Tibial artery (tissue), 4 donors: Measurements from ENCODE around the gene POLR1E.

Source experiments
- DNase-seq, 2 donors: peaks; one replicate each; pipeline ENCODE4 v3.0.0-alpha.2; 2019
- H3K27ac ChIP-seq, 2 donors: fragments of 200-600 bp; sonication (generic) in 1 of 2; 1 replicate in 1 of 2; 2 replicates in 1 of 2; pipeline ENCODE4 v1.5.1; 2018 to 2019; ENCODE audit warnings: mild to moderate bottlenecking in 1 of 2
- H3K27me3 ChIP-seq, 2 donors: fragments of 200-600 bp; sonication (generic) in 1 of 2; one replicate each; pipeline versions ENCODE4 v1.5.1 to v1.6.0; 2016 to 2019
- H3K36me3 ChIP-seq, 3 donors: fragments of 200-600 bp; sonication (generic) in 2 of 3; one replicate each; pipeline ENCODE4 v1.5.1; 2016 to 2019; ENCODE audit warnings: mild to moderate bottlenecking in 2 of 3
- H3K4me1 ChIP-seq, 4 donors: fragments of 200-600 bp; sonication (generic) in 2 of 4; 1 replicate in 3 of 4; 2 replicates in 1 of 4; pipeline ENCODE4 v1.5.1; 2016 to 2019
- H3K4me3 ChIP-seq, 2 donors: fragments of 200-600 bp; sonication (generic) in 1 of 2; 1 replicate in 1 of 2; 2 replicates in 1 of 2; pipeline ENCODE4 v1.5.1; 2018 to 2019; ENCODE audit warnings: mild to moderate bottlenecking in 2 of 2
- H3K9me3 ChIP-seq, 3 donors: fragments of 200-600 bp; sonication (generic) in 1 of 3; one replicate each; pipeline ENCODE4 v1.5.1; 2016 to 2019
- intact Hi-C: fragments of 100-400 bp; cut with DNase I; formaldehyde crosslinking; loops from one replicate; pipeline ENCODE4 v1.15.0; 2023; ENCODE audit warnings: low total_unique reads
- TF ChIP-seq, protein P1 (sequence below), 2 experiments: fragments of 200-600 bp in 1 of 2; fragments of 450-650 bp in 1 of 2; IDR thresholded peaks; one replicate each; pipeline ENCODE4 v1.5.1; 2017 to 2019; ENCODE audit warnings: antibody characterized with exemption in 2 of 2, mild to moderate bottlenecking in 1 of 2, moderate library complexity in 1 of 2

POLR1E gene

DNA sequence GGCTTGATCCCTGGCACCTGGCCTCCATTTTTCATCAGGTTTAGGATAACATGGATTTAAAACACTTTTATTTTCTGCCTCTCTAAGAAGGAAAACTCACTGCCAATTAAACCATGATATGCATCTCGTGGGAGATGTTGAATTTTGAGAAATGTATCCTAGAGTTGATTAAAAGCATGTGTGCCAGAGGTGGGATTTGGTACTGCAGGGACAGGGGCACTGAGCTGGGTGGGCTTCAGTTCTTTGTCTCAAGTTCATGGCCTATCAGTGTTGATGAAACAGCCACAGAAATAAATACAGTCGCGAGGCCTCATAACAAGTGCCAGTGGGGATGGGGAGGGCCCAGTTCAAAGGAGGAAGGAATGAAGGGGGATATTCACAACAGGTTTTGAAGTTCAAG is 34.9 kb downstream of the POLR1E start:
- H3K36me3 ChIP-seq = peaks cover 34 to 81% (median 62%) of the 10 kb centered on the region in 3 donors
- no peaks in the 10 kb centered on the region for H3K9me3 ChIP-seq
- no peak overlapping the region for H3K4me3 ChIP-seq
- DNase-seq = no peak
- no peaks in the 10 kb centered on the region for H3K4me1 ChIP-seq
- no peak overlapping the region for H3K27ac ChIP-seq
- H3K27me3 ChIP-seq = no peaks in the 10 kb centered on the region
- TF ChIP-seq, protein P1, sequence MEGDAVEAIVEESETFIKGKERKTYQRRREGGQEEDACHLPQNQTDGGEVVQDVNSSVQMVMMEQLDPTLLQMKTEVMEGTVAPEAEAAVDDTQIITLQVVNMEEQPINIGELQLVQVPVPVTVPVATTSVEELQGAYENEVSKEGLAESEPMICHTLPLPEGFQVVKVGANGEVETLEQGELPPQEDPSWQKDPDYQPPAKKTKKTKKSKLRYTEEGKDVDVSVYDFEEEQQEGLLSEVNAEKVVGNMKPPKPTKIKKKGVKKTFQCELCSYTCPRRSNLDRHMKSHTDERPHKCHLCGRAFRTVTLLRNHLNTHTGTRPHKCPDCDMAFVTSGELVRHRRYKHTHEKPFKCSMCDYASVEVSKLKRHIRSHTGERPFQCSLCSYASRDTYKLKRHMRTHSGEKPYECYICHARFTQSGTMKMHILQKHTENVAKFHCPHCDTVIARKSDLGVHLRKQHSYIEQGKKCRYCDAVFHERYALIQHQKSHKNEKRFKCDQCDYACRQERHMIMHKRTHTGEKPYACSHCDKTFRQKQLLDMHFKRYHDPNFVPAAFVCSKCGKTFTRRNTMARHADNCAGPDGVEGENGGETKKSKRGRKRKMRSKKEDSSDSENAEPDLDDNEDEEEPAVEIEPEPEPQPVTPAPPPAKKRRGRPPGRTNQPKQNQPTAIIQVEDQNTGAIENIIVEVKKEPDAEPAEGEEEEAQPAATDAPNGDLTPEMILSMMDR (IDR thresholded peaks at IDR 0.05) = no peak
- intact Hi-C loops = no loop called here

DNA sequence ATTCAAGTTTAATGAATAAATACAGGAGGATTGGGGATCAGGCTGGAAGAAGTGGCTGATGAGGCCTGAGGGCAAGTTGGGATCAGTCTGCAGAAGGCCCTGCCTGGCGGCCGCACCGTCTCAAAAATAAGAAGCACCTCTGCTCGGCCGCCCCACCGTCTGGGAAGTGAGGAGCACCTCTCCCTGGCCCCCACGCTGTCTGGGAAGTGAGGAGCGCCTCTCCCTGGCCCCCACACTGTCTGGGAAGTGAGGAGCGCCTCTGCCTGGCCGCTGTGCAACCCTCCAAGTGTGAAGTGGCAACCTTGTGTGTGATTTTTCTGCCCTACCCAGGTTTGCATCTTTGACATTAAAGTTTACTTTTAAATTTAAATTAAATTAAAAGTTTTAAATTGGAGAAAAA is 35.4 kb downstream of the POLR1E start:
- Histone ChIP-seq H3K4me1 (no peaks in the 10 kb centered on the region), H3K4me3 (no peak overlapping the region), H3K9me3 (no peaks in the 10 kb centered on the region), H3K27me3 (no peaks in the 10 kb centered on the region), H3K27ac (no peak overlapping the region), H3K36me3 (peaks cover 34 to 80% (median 65%) of the 10 kb centered on the region in 3 donors)
- TF ChIP-seq, protein P1 (IDR thresholded peaks at IDR 0.05) = no peak
- intact Hi-C loops = no loop called here
- DNase-seq = no peak

DNA sequence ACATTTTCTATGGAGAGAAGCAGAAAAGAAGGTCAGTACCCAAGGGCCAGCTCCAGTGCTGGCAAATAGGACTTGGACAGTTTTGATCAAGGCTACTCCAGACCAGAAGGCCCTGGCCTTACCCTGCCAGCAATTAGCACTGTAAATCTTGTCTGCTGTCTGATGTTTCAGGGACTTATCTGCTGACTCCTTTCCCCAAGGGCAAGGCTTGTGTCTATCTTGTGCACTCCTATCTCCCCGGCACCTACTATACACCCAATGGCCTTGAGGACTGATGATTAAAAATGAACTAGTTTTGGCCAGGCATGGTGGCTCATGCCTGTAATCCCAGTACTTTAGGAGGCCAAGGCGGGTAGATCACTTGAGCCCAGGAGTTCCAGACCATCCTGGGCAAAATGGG is 37.2 kb downstream of the POLR1E start:
- H3K36me3 ChIP-seq = peaks cover 38 to 82% (median 68%) of the 10 kb centered on the region in 3 donors
- no peak overlapping the region for H3K4me3 ChIP-seq
- H3K4me1 ChIP-seq = no peaks in the 10 kb centered on the region
- H3K27me3 ChIP-seq = no peaks in the 10 kb centered on the region
- intact Hi-C loops = no loop called here
- no peak for DNase-seq
- H3K9me3 ChIP-seq = no peaks in the 10 kb centered on the region
- TF ChIP-seq, protein P1 (IDR thresholded peaks at IDR 0.05) = no peak
- no peak overlapping the region for H3K27ac ChIP-seq

DNA sequence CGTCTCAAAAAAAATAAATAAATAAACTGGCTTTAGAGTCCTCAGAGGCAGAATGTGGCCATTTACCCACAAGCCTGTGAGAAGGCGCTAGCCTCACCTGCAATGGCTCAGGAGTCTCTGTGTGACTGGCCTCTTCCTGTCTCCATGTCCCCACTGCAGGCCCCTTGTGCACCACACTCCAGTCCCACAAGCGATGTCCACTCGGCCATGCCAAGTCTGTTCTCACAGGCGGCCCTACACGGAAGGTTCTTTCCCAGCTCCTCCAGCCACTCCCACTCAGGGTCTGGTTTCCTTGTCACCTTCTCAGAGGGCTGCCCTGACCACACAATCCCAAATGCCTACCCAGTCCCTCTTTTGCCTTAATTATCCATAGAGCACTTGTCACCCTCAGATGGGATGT is 38.2 kb downstream of the POLR1E start:
- no peak overlapping the region for H3K4me3 ChIP-seq
- DNase-seq = no peak
- intact Hi-C loops = no loop called here
- TF ChIP-seq, protein P1 (IDR thresholded peaks at IDR 0.05) = no peak
- H3K9me3 ChIP-seq = no peaks in the 10 kb centered on the region
- H3K4me1 ChIP-seq = no peaks in the 10 kb centered on the region
- no peaks in the 10 kb centered on the region for H3K27me3 ChIP-seq
- no peak overlapping the region for H3K27ac ChIP-seq
- peaks cover 42 to 80% (median 70%) of the 10 kb centered on the region in 3 donors for H3K36me3 ChIP-seq

DNA sequence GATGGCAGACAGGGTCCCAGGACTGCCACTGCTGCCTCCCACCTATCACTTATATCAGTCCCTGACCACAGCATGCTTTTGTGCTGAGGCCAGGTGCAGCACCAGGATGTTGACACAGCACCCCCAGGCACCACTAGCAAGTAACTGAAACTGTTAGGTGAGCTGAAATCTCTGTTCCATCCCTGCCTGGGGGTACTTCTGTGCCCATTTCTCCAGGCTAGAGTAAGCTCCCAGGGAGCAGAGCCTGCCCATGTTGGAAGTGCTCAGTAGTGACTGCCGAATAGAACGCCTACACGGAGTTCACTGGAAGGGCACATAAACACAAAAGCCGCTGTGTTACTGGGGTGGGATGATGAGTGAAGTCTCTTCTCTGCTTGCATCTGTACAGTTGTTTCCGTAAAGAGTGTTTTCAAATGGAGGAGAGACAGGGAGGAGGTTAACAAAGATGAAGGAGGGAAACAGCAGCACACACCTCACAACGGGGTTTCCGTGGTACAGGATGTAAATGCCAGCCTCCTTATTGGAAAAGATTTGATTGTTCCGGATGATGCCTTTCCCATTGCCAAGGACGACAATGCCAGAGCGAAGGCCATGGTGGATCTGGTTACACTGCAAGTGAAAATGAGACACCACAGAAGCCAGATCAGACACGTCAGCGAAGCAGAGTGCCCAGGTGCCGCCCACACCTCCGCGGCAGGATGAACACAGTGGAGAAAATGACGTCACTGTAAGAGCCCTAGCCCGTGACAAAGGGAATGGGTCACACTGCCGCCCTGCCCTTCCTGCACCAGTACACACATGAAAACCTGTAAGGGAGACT is 43.1 kb downstream of the POLR1E start:
- no peak for DNase-seq
- TF ChIP-seq, protein P1 (IDR thresholded peaks at IDR 0.05) = no peak
- Histone ChIP-seq H3K4me1 (no peaks in the 10 kb centered on the region), H3K9me3 (no peaks in the 10 kb centered on the region), H3K4me3 (no peak overlapping the region), H3K27me3 (no peaks in the 10 kb centered on the region), H3K36me3 (peaks cover 40 to 60% (median 51%) of the 10 kb centered on the region in 3 donors), H3K27ac (no peak overlapping the region)
- intact Hi-C loops = no loop called here
